GM13977 (cell line): Measurements from ENCODE around the gene EPHA2.

Experiments
- DNase-seq: peaks from one replicate; pipeline ENCODE4 v3.0.0; 2012; ENCODE audit warnings: low spot score
- CTCF ChIP-seq: IDR thresholded peaks from 2 replicates; pipeline ENCODE4 v1.5.1; 2012; ENCODE audit warnings: mild to moderate bottlenecking, control low read depth; ENCODE audit not compliant: insufficient read depth; ENCODE audit errors: extremely low read depth, missing control alignments
- in situ Hi-C: fragments of 300-500 bp; cut with MboI; formaldehyde crosslinking; loops from one replicate; pipeline ENCODE4 v1.12.0; 2022; ENCODE audit warnings: low sequenced_read_pairs, low pct_unique_long_range_greater_than_20kb, mixed read lengths, inconsistent platforms; ENCODE audit not compliant: unreplicated experiment

EPHA2 gene

GRCh38 chr1:16155537-16156410 is at the start of gene EPHA2:
Gene EPHA2, minus strand, starts transcription at chr1:16156069. Its CDS starts 137 bp downstream, at chr1:16155932.
- DNase-seq = no peak
- in situ Hi-C loops = no loop called here
- no peak for TF ChIP-seq CTCF

GRCh38 chr1:16205334-16205671 is 49.4 kb upstream of the EPHA2 start:
- in situ Hi-C loops = no loop called here
- no peak for DNase-seq
- TF ChIP-seq CTCF = no peak

- peak; percentile 64 for TF ChIP-seq CTCF
- in situ Hi-C loops = no loop called here
- DNase-seq = peak; percentile 50
Measured at GRCh38 chr1:16204634-16205333, 48.9 kb upstream of the EPHA2 start.

- no peak for TF ChIP-seq CTCF
- no peak for DNase-seq
- in situ Hi-C loops = no loop called here
Measured at GRCh38 chr1:16204216-16204615, 48.3 kb upstream of the EPHA2 start.

- in situ Hi-C loops = no loop called here
- TF ChIP-seq CTCF = no peak
- DNase-seq = no peak
Measured at GRCh38 chr1:16203550-16203949, 47.7 kb upstream of the EPHA2 start.

- TF ChIP-seq CTCF = no peak
- DNase-seq = no peak
- in situ Hi-C loops = no loop called here
Measured at GRCh38 chr1:16202281-16203210, 46.7 kb upstream of the EPHA2 start.
